HepG2 (cell line): ENCODE measurements around the gene PVR. TPM values are rescaled to one million over a fixed set of nuclear protein-coding genes. Genes with fewer than 3 reads are reported as not detected.

ENCODE experiments used
- ATAC-seq: fragments of 200-7000 bp; cut with Tn5 transposase; 3 replicates; pipeline ENCODE4 v1.9.1; 2020; ENCODE audit warnings: mild to moderate bottlenecking, moderate library complexity
- BruUV-seq: library from RNA; stranded (reverse); fragments of 400-500 nt; replicated peaks from 2 replicates; lab custom pipeline; 2021; lab: Mats Ljungman, UMichigan
- CTCF ChIA-PET: fragments of 300-600 bp; formaldehyde crosslinking; extraction: SDS; loops from one replicate; lab custom pipeline; 2021; ENCODE audit warnings: low total read pairs, inconsistent platforms, low intra/inter-chr PET ratio; lab: Yijun Ruan, JAX
- POLR2A ChIA-PET: fragments of 350-600 bp; sonication (Branson Sonifier 250); formaldehyde crosslinking; loops from one replicate; lab custom pipeline; 2020; ENCODE audit warnings: antibody characterized with exemption, inconsistent platforms; lab: Yijun Ruan, JAX
- DNase-seq: peaks from one replicate; pipeline ENCODE4 v3.0.0-alpha.2; 2015; ENCODE audit warnings: low spot score
- FAIRE-seq: peaks from 3 replicates; lab custom pipeline; 2011; peaks lifted over from hg19 to GRCh38; lab: Jason Lieb, UNC
- H2AFZ ChIP-seq: one replicate; pipeline ENCODE4 v1.6.1; 2011; ENCODE audit warnings: low read length, inconsistent platforms
- H3K27ac ChIP-seq: fragments of 300-600 bp; 3 replicates; pipeline ENCODE4 v1.8.0; 2011; ENCODE audit warnings: mixed run types, mild to moderate bottlenecking, mixed read lengths, low read length, inconsistent platforms; ENCODE audit not compliant: insufficient read depth; ENCODE audit errors: extremely low read length
- H3K27me3 ChIP-seq, 2 experiments: fragments of 200-600 bp in 1 of 2; 2 replicates in 1 of 2; 3 replicates in 1 of 2; pipeline versions ENCODE4 v1.6.0 to v1.8.0; 2011; ENCODE audit warnings: low read length in 2 of 2, mild to moderate bottlenecking in 2 of 2, moderate library complexity in 2 of 2, inconsistent platforms in 1 of 2; ENCODE audit not compliant: insufficient read depth in 2 of 2, control insufficient read depth in 1 of 2
- H3K36me3 ChIP-seq, 2 experiments: fragments of 200-600 bp in 1 of 2; replicated peaks in 1 of 2; 2 replicates in 1 of 2; 3 replicates in 1 of 2; pipeline versions ENCODE4 v1.5.1 to v1.8.0; 2011; ENCODE audit warnings: low read length in 2 of 2, inconsistent platforms in 1 of 2; ENCODE audit not compliant: insufficient read depth in 2 of 2, control insufficient read depth in 1 of 2
- H3K4me1 ChIP-seq: 2 replicates; pipeline ENCODE4 v1.5.1; 2012; ENCODE audit warnings: low read length, inconsistent platforms; ENCODE audit not compliant: insufficient read depth
- H3K4me2 ChIP-seq: 2 replicates; pipeline ENCODE4 v1.6.0; 2011; ENCODE audit warnings: low read depth, low read length, inconsistent platforms
- H3K4me3 ChIP-seq, 3 experiments: fragments of 200-600 bp in 1 of 3; sonication (generic), shearing (Covaris generic) in 1 of 3; replicated peaks in 1 of 3; 2 replicates each; pipeline ENCODE4 v1.5.1; 2011 to 2016; ENCODE audit warnings: low read length in 3 of 3, inconsistent platforms in 2 of 3, low read depth in 2 of 3, mild to moderate bottlenecking in 2 of 3, control low read depth in 1 of 3, mixed read lengths in 1 of 3; ENCODE audit not compliant: insufficient read depth in 1 of 3
- H3K79me2 ChIP-seq: one replicate; pipeline ENCODE4 v1.6.1; 2011; ENCODE audit warnings: low read length, inconsistent platforms; ENCODE audit not compliant: insufficient read depth
- H3K9ac ChIP-seq: 2 replicates; pipeline ENCODE4 v1.6.0; 2011; ENCODE audit warnings: mild to moderate bottlenecking, low read depth, low read length, inconsistent platforms; ENCODE audit not compliant: insufficient read depth
- H3K9me3 ChIP-seq: 2 replicates; pipeline ENCODE4 v1.5.1; 2012; ENCODE audit warnings: mild to moderate bottlenecking, low read length
- H4K20me1 ChIP-seq: 2 replicates; pipeline ENCODE4 v1.6.0; 2011; ENCODE audit warnings: inconsistent platforms, mild to moderate bottlenecking, low read length, moderate library complexity; ENCODE audit not compliant: insufficient read depth
- HNF1A ChIP-seq, 2 experiments: sonication (generic) in 1 of 2; formaldehyde crosslinking in 1 of 2; IDR thresholded peaks; 2 replicates each; pipeline versions ENCODE4 v1.4.0 to v1.6.1; 2016 to 2020; ENCODE audit warnings: borderline replicate concordance in 1 of 2, low read depth in 1 of 2, mild to moderate bottlenecking in 1 of 2, missing genetic modification reagents in 1 of 2
- TBX2 ChIP-seq: sonication (generic); formaldehyde crosslinking; IDR thresholded peaks from 2 replicates; pipeline ENCODE4 v1.5.0; 2020; ENCODE audit warnings: missing genetic modification reagents, mild to moderate bottlenecking, borderline replicate concordance
- THAP11 ChIP-seq: IDR thresholded peaks from 2 replicates; pipeline ENCODE4 v1.6.1; 2016; ENCODE audit warnings: missing biosample characterization, missing genetic modification reagents
- ZMYM3 ChIP-seq: sonication (generic); formaldehyde crosslinking; IDR thresholded peaks from 2 replicates; pipeline ENCODE4 v1.5.1; 2020; ENCODE audit warnings: mild to moderate bottlenecking, missing genetic modification reagents
- ZNF30 ChIP-seq: sonication (generic); formaldehyde crosslinking; IDR thresholded peaks from 2 replicates; pipeline ENCODE4 v1.5.0; 2020; ENCODE audit warnings: mild to moderate bottlenecking, missing genetic modification reagents
- ZNF383 ChIP-seq: sonication (generic); formaldehyde crosslinking; IDR thresholded peaks from 2 replicates; pipeline ENCODE4 v1.4.0; 2020; ENCODE audit warnings: missing genetic modification reagents, mild to moderate bottlenecking, borderline replicate concordance
- ZNF543 ChIP-seq: sonication (generic); formaldehyde crosslinking; IDR thresholded peaks from 2 replicates; pipeline ENCODE4 v1.4.0; 2020; ENCODE audit warnings: mild to moderate bottlenecking, missing genetic modification reagents
- ZNF737 ChIP-seq: sonication (generic); formaldehyde crosslinking; IDR thresholded peaks from 2 replicates; pipeline ENCODE4 v1.5.0; 2020; ENCODE audit warnings: missing genetic modification reagents, mild to moderate bottlenecking, borderline replicate concordance
- ZNF770 ChIP-seq: sonication (generic); formaldehyde crosslinking; IDR thresholded peaks from 2 replicates; pipeline ENCODE4 v1.5.0; 2020; ENCODE audit warnings: mild to moderate bottlenecking, missing genetic modification reagents
- in situ Hi-C: cut with HindIII; loops from 2 replicates; pipeline ENCODE4 v1.10.0; 2017; ENCODE audit warnings: low pct_unique_long_range_greater_than_20kb; ENCODE audit not compliant: extremely low pct_ligation_motif_present
- intact Hi-C: fragments of 100-400 bp; cut with micrococcal nuclease; formaldehyde crosslinking; loops from one replicate; pipeline ENCODE4 v1.10.0; 2022; ENCODE audit not compliant: unreplicated experiment
- polyA plus RNA-seq, 8 experiments: library from polyadenylated mRNA; depleted of rRNA in 3 of 8; stranded (reverse) in 7 of 8; unstranded in 1 of 8; fragments of >200 nt; fragmentation: Illumina TruSeq in 4 of 8; extraction: Trizol in 4 of 8; gene quantifications; 2 replicates each; pipeline versions ENCODE4 v1.2.1 to v1.2.3, GENCODE V29; 2011 to 2016; ENCODE audit warnings: low read depth in 4 of 8, missing spikeins in 1 of 8, mixed read lengths in 1 of 8; ENCODE audit not compliant: insufficient read depth in 1 of 8
- total RNA-seq, 5 experiments: library from RNA; depleted of rRNA; stranded (reverse); fragments of >200 nt; fragmentation: Illumina TruSeq; extraction: Trizol; gene quantifications; 2 replicates each; pipeline ENCODE4 v1.2.3, GENCODE V29; 2016; ENCODE audit warnings: low read depth in 1 of 5
- TF ChIP-seq, protein P1 (sequence below): sonication (generic); formaldehyde crosslinking; IDR thresholded peaks from 2 replicates; pipeline ENCODE4 v1.5.0; 2020; ENCODE audit warnings: mild to moderate bottlenecking, missing genetic modification reagents

The PVR gene
- total and polyA plus RNA-seq, 2 of the 13 experiments (the other 11 are each of a cell fraction or from before 2014, with no cell fraction given): 43.4 to 46.6 TPM

DNA sequence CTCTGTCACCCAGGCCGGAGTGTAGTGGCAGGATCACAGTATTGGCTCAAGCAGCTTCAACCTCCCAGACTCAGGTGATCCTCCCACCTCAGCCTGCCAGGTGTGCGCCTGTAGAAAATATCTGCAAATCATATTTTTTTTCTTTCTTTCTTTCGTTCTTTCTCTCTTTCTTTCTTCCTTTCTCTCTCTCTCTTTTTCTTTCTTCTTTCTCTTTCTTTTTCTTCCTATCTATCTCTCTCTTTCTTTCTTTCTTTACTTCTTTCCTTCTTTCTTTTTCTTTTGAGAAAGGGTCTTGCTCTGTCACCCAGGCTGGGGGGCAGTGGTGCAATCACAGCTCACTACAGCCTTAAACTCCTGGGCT lies 46.6 kb upstream of the PVR start (continued):
- TF ChIP-seq, protein P1, sequence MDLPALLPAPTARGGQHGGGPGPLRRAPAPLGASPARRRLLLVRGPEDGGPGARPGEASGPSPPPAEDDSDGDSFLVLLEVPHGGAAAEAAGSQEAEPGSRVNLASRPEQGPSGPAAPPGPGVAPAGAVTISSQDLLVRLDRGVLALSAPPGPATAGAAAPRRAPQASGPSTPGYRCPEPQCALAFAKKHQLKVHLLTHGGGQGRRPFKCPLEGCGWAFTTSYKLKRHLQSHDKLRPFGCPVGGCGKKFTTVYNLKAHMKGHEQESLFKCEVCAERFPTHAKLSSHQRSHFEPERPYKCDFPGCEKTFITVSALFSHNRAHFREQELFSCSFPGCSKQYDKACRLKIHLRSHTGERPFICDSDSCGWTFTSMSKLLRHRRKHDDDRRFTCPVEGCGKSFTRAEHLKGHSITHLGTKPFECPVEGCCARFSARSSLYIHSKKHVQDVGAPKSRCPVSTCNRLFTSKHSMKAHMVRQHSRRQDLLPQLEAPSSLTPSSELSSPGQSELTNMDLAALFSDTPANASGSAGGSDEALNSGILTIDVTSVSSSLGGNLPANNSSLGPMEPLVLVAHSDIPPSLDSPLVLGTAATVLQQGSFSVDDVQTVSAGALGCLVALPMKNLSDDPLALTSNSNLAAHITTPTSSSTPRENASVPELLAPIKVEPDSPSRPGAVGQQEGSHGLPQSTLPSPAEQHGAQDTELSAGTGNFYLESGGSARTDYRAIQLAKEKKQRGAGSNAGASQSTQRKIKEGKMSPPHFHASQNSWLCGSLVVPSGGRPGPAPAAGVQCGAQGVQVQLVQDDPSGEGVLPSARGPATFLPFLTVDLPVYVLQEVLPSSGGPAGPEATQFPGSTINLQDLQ (CRISPR knock-in tag): no peak
- TF ChIP-seq THAP11 (CRISPR knock-in tag) (0 out of 2 replicates have a peak, but pooled peaks have one; percentile 4), ZNF30 (CRISPR knock-in tag) (no peak), ZNF770 (CRISPR knock-in tag) (peak; percentile 42; the same call in 1 of the 2 replicates), ZNF383 (CRISPR knock-in tag) (no peak), ZNF543 (CRISPR knock-in tag) (no peak), TBX2 (no peak)
- TF ChIP-seq, all 625 proteins: peak for 6

GRCh38 chr19:44598355-44598754 lies 45.4 kb upstream of the PVR start:
- H3K4me2 ChIP-seq: no peak overlapping the region
- FAIRE-seq: no peak
- BruUV-seq: no TSS peak
- 0 out of 5 replicates have a peak, but pooled peaks cover 0 to 1% of the 10 kb centered on the region in 2 experiments for H3K27me3 ChIP-seq
- H2AFZ ChIP-seq: no peak overlapping the region
- H3K4me3 ChIP-seq: no peak overlapping the region
- no peak for DNase-seq
- POLR2A ChIA-PET: interaction anchor here (0.7 kb wide), 1 partner anchor 15 kb away, joined by 3 read pairs; the partner anchor contains the start of gene IGSF23
- no peaks in the 10 kb centered on the region for H3K36me3 ChIP-seq
- no peaks in the 10 kb centered on the region for H4K20me1 ChIP-seq
- ATAC-seq: no peak
- no peaks in the 10 kb centered on the region for H3K9me3 ChIP-seq
- H3K27ac ChIP-seq: no peak overlapping the region
- H3K4me1 ChIP-seq: peaks cover 54% of the 10 kb centered on the region
- in situ Hi-C loops (no loop called here), intact Hi-C loops (no loop called here)
- H3K9ac ChIP-seq: no peak overlapping the region
- TF ChIP-seq HNF1A (IDR thresholded peaks at IDR 0.05; ENCODE audit: low read depth) (no peak), HNF1A (CRISPR knock-in tag; IDR thresholded peaks at IDR 0.05; ENCODE audit: borderline replicate concordance) (no peak), ZNF737 (CRISPR knock-in tag) (no peak), ZMYM3 (CRISPR knock-in tag) (peak; percentile 58; the same call in 1 of the 2 replicates)
- no peaks in the 10 kb centered on the region for H3K79me2 ChIP-seq
- CTCF ChIA-PET: no interaction called here
